ENCODE measurements around the gene TMEM178A. TPM values are rescaled to one million over a fixed set of nuclear protein-coding genes. Genes with fewer than 3 reads are reported as not detected.
"Not testable (repeated sequence)": the region's sequence is repeated elsewhere in the genome, so short reads cannot be mapped to it uniquely, and the experiment has no call there.

The TMEM178A gene
- total RNA-seq, 2 donors from 2014 or later, result 5.4 to 6.5 TPM

DNA sequence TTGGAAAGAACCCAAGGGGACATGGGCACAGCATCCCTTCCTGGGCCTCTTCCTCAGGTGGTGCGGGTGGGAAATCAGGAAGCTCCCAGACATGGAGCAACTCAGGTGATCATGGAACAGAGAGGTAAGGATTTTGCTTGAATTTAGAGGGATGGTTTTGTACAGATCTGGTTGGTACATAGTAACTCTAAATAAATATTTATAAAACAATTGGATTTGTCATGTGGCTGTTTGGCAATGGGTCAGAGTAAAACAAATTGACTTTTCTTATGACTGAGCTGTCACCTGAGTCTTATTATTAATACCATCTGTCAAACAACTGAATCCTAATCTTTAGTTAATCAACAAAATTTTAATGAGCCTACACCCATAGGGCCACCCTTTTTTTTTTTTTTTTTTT, 19.4 kb upstream of the TMEM178A start:
- H3K4me1 ChIP-seq (ENCODE audit: control insufficient read depth in 1 of 2, low read depth in 2 of 2), result peaks cover 0 to 9% of the 10 kb centered on the region in 2 donors
- no peaks in the 10 kb centered on the region for H3K36me3 ChIP-seq
- no peak overlapping the region for H3K4me3 ChIP-seq
- no peak for DNase-seq (ENCODE audit: low spot score)
- ATAC-seq (ENCODE audit: insufficient number of reproducible peaks, low FRiP score, low read depth), result no peak
- no peak overlapping the region for H3K27ac ChIP-seq
- no peak for TF ChIP-seq CTCF (IDR thresholded peaks at IDR 0.05)
- H3K27me3 ChIP-seq (replicated peaks; ENCODE audit: insufficient read depth), result no peaks in the 10 kb centered on the region
- no peaks in the 10 kb centered on the region for H3K9me3 ChIP-seq

DNA sequence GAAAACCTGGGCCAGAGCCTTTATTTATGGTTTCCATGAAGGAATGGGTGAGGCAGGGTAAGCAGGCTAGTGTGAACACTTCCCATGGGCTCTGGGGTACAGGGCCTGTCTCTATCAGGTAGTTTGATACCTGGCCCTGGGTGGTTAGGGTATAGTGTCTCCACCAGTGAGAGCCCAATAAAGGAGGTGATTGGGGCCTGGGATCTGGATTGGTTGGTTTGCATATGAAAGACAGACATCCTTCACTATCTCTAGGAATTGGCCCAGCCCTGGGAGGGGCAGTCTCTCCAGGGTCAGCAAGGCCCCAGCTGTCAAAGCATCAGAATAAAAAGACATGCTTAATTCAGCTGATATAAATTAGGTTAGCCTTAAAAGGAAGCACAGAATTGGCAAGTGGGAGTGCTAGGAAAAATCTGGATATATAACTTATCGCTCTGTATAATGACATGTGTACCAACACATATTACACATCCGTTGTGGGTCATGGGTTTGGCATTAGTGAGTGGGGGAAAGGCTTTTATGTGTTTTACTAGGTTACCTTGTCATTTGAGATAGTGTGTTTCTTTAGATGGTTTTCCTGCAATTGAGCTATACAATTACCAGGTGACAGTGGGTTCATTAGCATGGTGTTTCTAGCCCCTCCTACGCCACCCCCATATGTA, 18.5 kb upstream of the TMEM178A start:
- no peak overlapping the region for H3K27ac ChIP-seq
- H3K4me1 ChIP-seq (ENCODE audit: control insufficient read depth in 1 of 2, low read depth in 2 of 2), result peaks cover 0 to 6% of the 10 kb centered on the region in 2 donors
- H3K9me3 ChIP-seq, result no peaks in the 10 kb centered on the region
- no peaks in the 10 kb centered on the region for H3K27me3 ChIP-seq (replicated peaks; ENCODE audit: insufficient read depth)
- TF ChIP-seq CTCF (IDR thresholded peaks at IDR 0.05), result no peak
- no peaks in the 10 kb centered on the region for H3K36me3 ChIP-seq
- ATAC-seq (ENCODE audit: insufficient number of reproducible peaks, low FRiP score, low read depth), result no peak
- DNase-seq (ENCODE audit: low spot score), result no peak
- no peak overlapping the region for H3K4me3 ChIP-seq

DNA sequence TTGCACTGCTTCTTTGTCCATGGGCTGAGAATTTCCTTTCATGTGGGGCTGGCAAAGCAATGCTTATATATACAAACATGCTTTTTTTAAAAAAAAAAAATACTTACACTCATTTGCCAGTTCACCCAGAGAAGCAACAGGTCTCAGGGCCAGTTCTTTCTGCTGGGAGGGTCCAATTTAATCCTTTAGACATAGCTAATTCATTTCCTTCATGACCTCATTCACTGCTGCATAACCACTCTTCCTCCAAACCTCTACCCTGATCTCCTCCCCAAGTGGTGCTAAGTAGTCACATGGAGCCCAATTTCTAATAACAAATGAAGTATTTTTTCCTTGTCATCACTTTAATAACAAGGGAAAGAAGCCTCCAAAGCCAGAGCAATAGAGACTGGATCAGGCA, 17.1 kb upstream of the TMEM178A start:
- ATAC-seq (ENCODE audit: insufficient number of reproducible peaks, low FRiP score, low read depth), result no peak
- Histone ChIP-seq H3K4me1 (ENCODE audit: control insufficient read depth in 1 of 2, low read depth in 2 of 2) (no peaks in the 10 kb centered on the region), H3K4me3 (no peak overlapping the region), H3K9me3 (no peaks in the 10 kb centered on the region), H3K27me3 (replicated peaks; ENCODE audit: insufficient read depth) (no peaks in the 10 kb centered on the region), H3K36me3 (no peaks in the 10 kb centered on the region), H3K27ac (no peak overlapping the region)
- TF ChIP-seq CTCF (IDR thresholded peaks at IDR 0.05), result no peak
- DNase-seq (ENCODE audit: low spot score), result no peak

- TF ChIP-seq CTCF (IDR thresholded peaks at IDR 0.05), result no peak
- H3K4me3 ChIP-seq, result no peak overlapping the region
These were observed 16.2 kb upstream of the TMEM178A start for GRCh38 chr2:39649511-39649910.

DNA sequence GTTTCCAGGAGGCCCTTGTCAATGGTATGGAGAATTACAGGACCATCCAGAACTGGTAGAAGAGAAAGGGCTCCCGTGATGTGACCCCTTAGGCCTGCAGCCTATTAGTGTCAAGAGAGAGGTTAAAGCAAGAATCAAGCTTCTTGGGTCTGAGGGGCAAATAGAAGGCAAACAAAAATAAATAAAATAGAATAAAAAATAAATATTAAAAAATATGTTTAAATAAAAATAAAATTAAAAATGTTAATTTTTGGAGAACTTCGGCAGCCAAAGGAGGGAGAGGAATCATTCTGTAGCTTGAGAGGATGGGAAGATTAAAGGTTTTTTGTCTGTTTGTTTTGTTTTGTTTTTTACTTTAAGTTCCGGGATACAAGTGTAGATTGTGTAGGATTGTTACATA, 15.2 kb upstream of the TMEM178A start:
- Histone ChIP-seq H3K36me3 (no peaks in the 10 kb centered on the region), H3K4me1 (ENCODE audit: control insufficient read depth in 1 of 2, low read depth in 2 of 2) (no peaks in the 10 kb centered on the region), H3K27me3 (replicated peaks; ENCODE audit: insufficient read depth) (no peaks in the 10 kb centered on the region), H3K4me3 (no peak overlapping the region), H3K9me3 (no peaks in the 10 kb centered on the region), H3K27ac (no peak overlapping the region)
- no peak for DNase-seq (ENCODE audit: low spot score)
- TF ChIP-seq CTCF (IDR thresholded peaks at IDR 0.05), result no peak
- ATAC-seq (ENCODE audit: insufficient number of reproducible peaks, low FRiP score, low read depth), result no peak

More at GRCh38 chr2:39649511-39649910, 16.2 kb upstream of the TMEM178A start:
- H3K27ac ChIP-seq, result no peak overlapping the region
- DNase-seq (ENCODE audit: low spot score), result no peak
- no peaks in the 10 kb centered on the region for H3K9me3 ChIP-seq
- no peak for ATAC-seq (ENCODE audit: insufficient number of reproducible peaks, low FRiP score, low read depth)
- H3K4me1 ChIP-seq (ENCODE audit: control insufficient read depth in 1 of 2, low read depth in 2 of 2), result no peaks in the 10 kb centered on the region
- no peaks in the 10 kb centered on the region for H3K36me3 ChIP-seq
- no peaks in the 10 kb centered on the region for H3K27me3 ChIP-seq (replicated peaks; ENCODE audit: insufficient read depth)

GRCh38 chr2:39656215-39656614, 9.5 kb upstream of the TMEM178A start:
- ATAC-seq (ENCODE audit: insufficient number of reproducible peaks, low FRiP score, low read depth); H3K36me3 ChIP-seq; H3K9me3 ChIP-seq; H3K4me1 ChIP-seq (ENCODE audit: control insufficient read depth in 1 of 2, low read depth in 2 of 2); H3K27ac ChIP-seq; H3K4me3 ChIP-seq; H3K27me3 ChIP-seq (replicated peaks; ENCODE audit: insufficient read depth); DNase-seq (ENCODE audit: low spot score): not testable (repeated sequence)

Data from thoracic aorta (tissue), 2 donors.